K562 (cell line): ENCODE data around the gene HAAO.

Experiments used
- ATF3 ChIP-seq, 2 experiments: fragments of 450-650 bp in 1 of 2; sonication (generic) in 1 of 2; formaldehyde crosslinking in 1 of 2; IDR thresholded peaks in 1 of 2; conservative IDR thresholded peaks in 1 of 2; 2 replicates each; pipeline versions ENCODE4 v1.6.1 to v1.8.1; 2016 to 2023; ENCODE audit warnings: mild to moderate bottlenecking in 2 of 2, moderate library complexity in 2 of 2, inconsistent platforms in 1 of 2, missing genetic modification reagents in 1 of 2
- CHD1 ChIP-seq: fragments of 200-600 bp; sonication (generic); IDR thresholded peaks from one replicate; pipeline ENCODE4 v1.6.1; 2012; ENCODE audit warnings: mild to moderate bottlenecking, moderate library complexity, low read length, inconsistent platforms
- CTCF ChIP-seq, 3 experiments: IDR thresholded peaks in 2 of 3; conservative IDR thresholded peaks in 1 of 3; 2 replicates each; pipeline ENCODE4 v1.5.1; 2011 to 2012; ENCODE audit warnings: low read length in 3 of 3, mild to moderate bottlenecking in 3 of 3, control low read depth in 2 of 3, improper control_type of control experiment in 1 of 3, inconsistent platforms in 1 of 3, low read depth in 1 of 3, mixed read lengths in 1 of 3, moderate library complexity in 1 of 3; ENCODE audit not compliant: insufficient read depth in 2 of 3
- EGR1 ChIP-seq: fragments of 450-650 bp; conservative IDR thresholded peaks from 2 replicates; pipeline ENCODE4 v1.6.1; 2017; ENCODE audit warnings: mild to moderate bottlenecking
- ETV1 ChIP-seq: fragments of 450-650 bp; conservative IDR thresholded peaks from 2 replicates; pipeline ENCODE4 v1.6.1; 2016; ENCODE audit warnings: missing genetic modification characterization, control low read depth, low read depth, missing compliant biosample characterization
- EZH2 ChIP-seq: IDR thresholded peaks from 2 replicates; pipeline ENCODE4 v1.6.1; 2012; ENCODE audit warnings: low read depth, mild to moderate bottlenecking, inconsistent platforms, low read length, borderline replicate concordance
- FIP1L1 ChIP-seq: fragments of 200-400 bp; formaldehyde crosslinking; IDR thresholded peaks from 2 replicates; pipeline ENCODE4 v1.6.1; 2018; ENCODE audit warnings: mild to moderate bottlenecking, low read depth, low read length; ENCODE audit not compliant: poor library complexity, severe bottlenecking
- GABPA ChIP-seq: fragments of 200-800 bp; sonication (Bioruptor generic); conservative IDR thresholded peaks from 2 replicates; pipeline ENCODE4 v1.6.1; 2016; ENCODE audit warnings: low read depth, missing genetic modification characterization, missing compliant biosample characterization
- POLR2AphosphoS5 ChIP-seq: IDR thresholded peaks from 2 replicates; pipeline ENCODE4 v1.6.1; 2011; ENCODE audit warnings: mild to moderate bottlenecking, low read depth, low read length, moderate library complexity; ENCODE audit not compliant: control insufficient read depth, insufficient read depth
- STAT6 ChIP-seq: sonication (generic); formaldehyde crosslinking; IDR thresholded peaks from 2 replicates; pipeline ENCODE4 v1.8.1; 2023; ENCODE audit warnings: mild to moderate bottlenecking, missing genetic modification reagents
- ZNF316 ChIP-seq: fragments of 450-650 bp; IDR thresholded peaks from 2 replicates; pipeline ENCODE4 v1.6.1; 2016
- ZNF449 ChIP-seq: fragments of 250-450 bp; sonication (Bioruptor Pico); IDR thresholded peaks from 2 replicates; pipeline ENCODE4 v1.8.0; 2022; ENCODE audit warnings: moderate library complexity, mild to moderate bottlenecking, inconsistent platforms
- ZNF511 ChIP-seq: sonication (generic); formaldehyde crosslinking; IDR thresholded peaks from 2 replicates; pipeline ENCODE4 v1.8.0; 2022; ENCODE audit warnings: mild to moderate bottlenecking, missing genetic modification reagents
- ZNF717 ChIP-seq: fragments of 250-450 bp; sonication (Bioruptor Pico); IDR thresholded peaks from 2 replicates; pipeline ENCODE4 v1.5.0; 2021

- no peak for TF ChIP-seq FIP1L1
- no peak for TF ChIP-seq POLR2AphosphoS5
- TF ChIP-seq EGR1, result no peak
- TF ChIP-seq STAT6 (CRISPR knock-in tag), result no peak
- no peak for TF ChIP-seq ZNF316
- no peak for TF ChIP-seq ZNF717 (CRISPR knock-in tag)
- TF ChIP-seq EZH2, result no peak
- TF ChIP-seq CTCF (IDR thresholded peaks at IDR 0.05 in 2 of 3, conservative IDR thresholded peaks at IDR 0.05 in 1 of 3; ENCODE audit: insufficient read depth in 2 of 3, low read depth in 1 of 3, low read length in 3 of 3), result no peak
- TF ChIP-seq ZNF449, result no peak
- TF ChIP-seq GABPA (tag), result no peak
- TF ChIP-seq ZNF511 (CRISPR knock-in tag), result no peak
- TF ChIP-seq ETV1 (tag), result no peak
- TF ChIP-seq ATF3 (IDR thresholded peaks at IDR 0.05), result no peak
- TF ChIP-seq ATF3 (CRISPR knock-in tag; conservative IDR thresholded peaks at IDR 0.05), result no peak
- TF ChIP-seq CHD1, result no peak
These were observed 26.8 kb upstream of the HAAO start for GRCh38 chr2:42819160-42819559.
